ENCODE results near the gene XRCC1. TPM values are rescaled to one million over a fixed set of nuclear protein-coding genes. Genes with fewer than 3 reads are reported as not detected.

XRCC1 gene
- total and polyA plus RNA-seq, 2 of the 8 experiments (the other 6 are each of a cell fraction or from before 2014, with no cell fraction given) = 42.5 to 44.4 TPM

GRCh38 chr19:43595999-43596841, 20.9 kb upstream of the XRCC1 start, which contains the start of the genes IRGQ and ZNF576 (continued):
- peak; percentile 88 for TF ChIP-seq ATF2 (IDR thresholded peaks at IDR 0.05; ENCODE audit: low read length)
- no peak for TF ChIP-seq CHD1 (IDR thresholded peaks at IDR 0.05; ENCODE audit: low read depth, low read length)
- peak; percentile 41; the same call in 1 of the 2 replicates for TF ChIP-seq YY1 (IDR thresholded peaks at IDR 0.05; ENCODE audit: low read depth, low read length)
- TF ChIP-seq EGR1 (IDR thresholded peaks at IDR 0.05; ENCODE audit: borderline replicate concordance, low read depth, low read length) = peak; percentile 14; the same call in 1 of the 2 replicates
- peak in 1 of 2 experiments; percentile 66; a peak in 2 of 3 replicates for TF ChIP-seq POLR2A (IDR thresholded peaks at IDR 0.05; ENCODE audit: control extremely low read depth in 1 of 2, low read depth in 2 of 2, low read length in 2 of 2)
- TF ChIP-seq POU5F1 (IDR thresholded peaks at IDR 0.05; ENCODE audit: low read depth, low read length) = no peak
- TF ChIP-seq JUN (IDR thresholded peaks at IDR 0.05; ENCODE audit: low read depth, low read length) = 0 out of 2 replicates have a peak, but pooled peaks have one; percentile 34
- peak; percentile 29 for TF ChIP-seq TBP (IDR thresholded peaks at IDR 0.05; ENCODE audit: low read depth, low read length)
- no peak for TF ChIP-seq MAFK (IDR thresholded peaks at IDR 0.05; ENCODE audit: low read depth, low read length)
- no peak for TF ChIP-seq KDM1A (IDR thresholded peaks at IDR 0.05; ENCODE audit: borderline replicate concordance, low read length)
- TF ChIP-seq TAF1 (IDR thresholded peaks at IDR 0.05; ENCODE audit: low read depth, low read length) = peak; percentile 79
- no peak for TF ChIP-seq EZH2 (IDR thresholded peaks at IDR 0.05; ENCODE audit: low read depth, low read length, severe bottlenecking)
- no peak for TF ChIP-seq FOSL1 (IDR thresholded peaks at IDR 0.05; ENCODE audit: insufficient read depth, low read depth, low read length)
- peak; percentile 45 for TF ChIP-seq TAF7 (optimal IDR thresholded peaks at IDR 0.05; ENCODE audit: borderline replicate concordance, low read depth, low read length)
- TF ChIP-seq SAP30 (IDR thresholded peaks at IDR 0.05; ENCODE audit: insufficient read depth, insufficient replicate concordance, low read length) = peak; percentile 73
- TF ChIP-seq RXRA (IDR thresholded peaks at IDR 0.05; ENCODE audit: insufficient read depth, low read depth, low read length) = no peak
- peak; percentile 65 for TF ChIP-seq ASH2L (IDR thresholded peaks at IDR 0.05; ENCODE audit: low read length)
- TF ChIP-seq ZNF274 (IDR thresholded peaks at IDR 0.05; ENCODE audit: borderline replicate concordance, extremely low read depth, low read length) = no peak
- TF ChIP-seq BRCA1 (IDR thresholded peaks at IDR 0.05; ENCODE audit: low read depth, low read length) = no peak
